ENCODE measurements around the gene DOCK4. TPM values are rescaled to one million over a fixed set of nuclear protein-coding genes. Genes with fewer than 3 reads are reported as not detected.

The DOCK4 gene
- total RNA-seq, 1 experiment from 2014 or later: 3.4 TPM

GRCh38 chr7:111697771-111698170 lies 508.4 kb downstream of the DOCK4 start:
- H3K4me1 Mint-ChIP-seq (ENCODE audit: low read depth, unreplicated experiment): no peaks in the 10 kb centered on the region
- no peak for DNase-seq
- no TSS peak for BruUV-seq (replicated peaks)

GRCh38 chr7:111694376-111694775 lies 511.8 kb downstream of the DOCK4 start:
- Mint-ChIP-seq H3K27me3 (ENCODE audit: unreplicated experiment) (peaks cover 8% of the 10 kb centered on the region), H3K4me1 (ENCODE audit: low read depth, unreplicated experiment) (no peaks in the 10 kb centered on the region), H3K27ac (ENCODE audit: unreplicated experiment) (no peak overlapping the region), H3K36me3 (ENCODE audit: insufficient read depth, unreplicated experiment) (no peaks in the 10 kb centered on the region), H3K9me3 (ENCODE audit: low read depth, unreplicated experiment) (peaks cover 2% of the 10 kb centered on the region), H3K4me3 (ENCODE audit: low read depth, unreplicated experiment) (no peak overlapping the region)
- CTCF ChIA-PET: no interaction called here
- no peak for DNase-seq
- intact Hi-C loops (cut with micrococcal nuclease; ENCODE audit: unreplicated experiment): no loop called here
- TF ChIP-seq CTCF (IDR thresholded peaks at IDR 0.05; ENCODE audit: unreplicated experiment): no peak
- BruUV-seq (replicated peaks): no TSS peak

More at GRCh38 chr7:111697771-111698170, 508.4 kb downstream of the DOCK4 start:
- peaks cover 8% of the 10 kb centered on the region for H3K27me3 Mint-ChIP-seq (ENCODE audit: unreplicated experiment)
- TF ChIP-seq CTCF (IDR thresholded peaks at IDR 0.05; ENCODE audit: unreplicated experiment): no peak
- no peak overlapping the region for H3K27ac Mint-ChIP-seq (ENCODE audit: unreplicated experiment)
- no peak overlapping the region for H3K4me3 Mint-ChIP-seq (ENCODE audit: low read depth, unreplicated experiment)
- peaks cover 2% of the 10 kb centered on the region for H3K9me3 Mint-ChIP-seq (ENCODE audit: low read depth, unreplicated experiment)
- CTCF ChIA-PET: no interaction called here
- intact Hi-C loops (cut with micrococcal nuclease; ENCODE audit: unreplicated experiment): no loop called here
- H3K36me3 Mint-ChIP-seq (ENCODE audit: insufficient read depth, unreplicated experiment): no peaks in the 10 kb centered on the region

GRCh38 chr7:111690364-111691111 lies 515.7 kb downstream of the DOCK4 start:
- no TSS peak for BruUV-seq (replicated peaks)
- no peak overlapping the region for H3K4me3 Mint-ChIP-seq (ENCODE audit: low read depth, unreplicated experiment)
- no peak overlapping the region for H3K27ac Mint-ChIP-seq (ENCODE audit: unreplicated experiment)
- H3K27me3 Mint-ChIP-seq (ENCODE audit: unreplicated experiment): no peaks in the 10 kb centered on the region
- H3K4me1 Mint-ChIP-seq (ENCODE audit: low read depth, unreplicated experiment): no peaks in the 10 kb centered on the region
- intact Hi-C loops (cut with micrococcal nuclease; ENCODE audit: unreplicated experiment): no loop called here
- no peak for DNase-seq
- no peak for TF ChIP-seq CTCF (IDR thresholded peaks at IDR 0.05; ENCODE audit: unreplicated experiment)
- CTCF ChIA-PET: no interaction called here
- H3K9me3 Mint-ChIP-seq (ENCODE audit: low read depth, unreplicated experiment): no peaks in the 10 kb centered on the region
- H3K36me3 Mint-ChIP-seq (ENCODE audit: insufficient read depth, unreplicated experiment): no peaks in the 10 kb centered on the region

- no peak for TF ChIP-seq CTCF (IDR thresholded peaks at IDR 0.05; ENCODE audit: unreplicated experiment)
- BruUV-seq (replicated peaks): no TSS peak
- Mint-ChIP-seq H3K4me3 (ENCODE audit: low read depth, unreplicated experiment) (no peak overlapping the region), H3K36me3 (ENCODE audit: insufficient read depth, unreplicated experiment) (no peaks in the 10 kb centered on the region), H3K27ac (ENCODE audit: unreplicated experiment) (no peak overlapping the region), H3K27me3 (ENCODE audit: unreplicated experiment) (no peaks in the 10 kb centered on the region), H3K9me3 (ENCODE audit: low read depth, unreplicated experiment) (peaks cover 3% of the 10 kb centered on the region), H3K4me1 (ENCODE audit: low read depth, unreplicated experiment) (no peaks in the 10 kb centered on the region)
- no peak for DNase-seq
- CTCF ChIA-PET: interaction anchor here (1.1 kb wide), 1 partner anchor 18 kb away, joined by 4 read pairs; no protein-coding TSS in a partner anchor
- intact Hi-C loops (cut with micrococcal nuclease; ENCODE audit: unreplicated experiment): no loop called here
Measured at GRCh38 chr7:111685349-111685748, 520.9 kb downstream of the DOCK4 start.

Data from Calu3 (cell line).